Pulmonary artery endothelial cell (primary cell): ENCODE results near the gene NIPA2. TPM values are rescaled to one million over a fixed set of nuclear protein-coding genes. Genes with fewer than 3 reads are reported as not detected.

Experiments
- DNase-seq: peaks from one replicate; pipeline ENCODE4 v3.0.0-alpha.2; 2011; ENCODE audit warnings: low read depth, low spot score
- total RNA-seq: library from RNA; depleted of rRNA; stranded (reverse); fragments of >200 nt; gene quantifications from 2 replicates; pipeline ENCODE4 v1.2.3, GENCODE V29; 2014

NIPA2 gene
- total RNA-seq, 1 donor from 2014 or later = 78.5 TPM

DNA sequence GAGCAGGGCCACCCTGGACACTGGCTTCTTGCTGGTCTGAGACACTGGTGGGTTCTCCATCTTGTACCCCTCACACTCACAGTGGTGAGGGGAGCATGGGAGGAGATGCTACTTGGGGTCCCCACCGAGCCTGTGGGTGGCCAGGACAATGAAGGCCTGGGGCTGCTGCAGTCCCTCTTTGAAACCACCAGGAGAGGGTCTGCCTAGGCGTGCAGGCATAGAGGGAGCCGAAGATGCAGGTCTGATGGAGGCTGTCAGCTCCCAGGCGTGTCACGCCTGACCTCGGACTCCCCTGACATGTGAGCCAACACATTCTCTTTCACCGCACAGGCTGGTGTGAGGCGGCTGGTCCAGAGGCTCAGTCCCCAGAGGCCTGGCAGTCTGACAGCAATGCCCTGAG is 39.1 kb downstream of the NIPA2 start:
- no peak for DNase-seq

DNA sequence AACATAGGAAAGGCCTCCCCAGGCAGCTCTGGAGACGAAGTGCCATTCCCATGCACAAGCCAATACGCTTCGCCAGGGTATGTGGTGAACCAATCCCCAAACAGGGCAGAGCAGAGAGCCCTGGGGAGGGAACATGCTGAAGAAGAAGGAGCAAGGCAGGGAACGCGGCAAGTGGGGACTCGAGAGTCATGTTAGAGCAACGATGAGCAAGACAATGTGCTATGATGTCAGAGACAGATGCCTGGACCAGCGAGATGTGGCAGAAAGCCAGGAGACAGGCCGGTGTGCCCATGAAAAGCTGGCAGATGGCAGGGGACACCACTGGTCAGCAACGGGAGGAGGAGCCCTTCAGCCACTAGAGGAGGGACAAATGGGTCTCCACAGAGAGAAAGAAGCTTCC is 39.6 kb downstream of the NIPA2 start:
- DNase-seq = no peak

DNA sequence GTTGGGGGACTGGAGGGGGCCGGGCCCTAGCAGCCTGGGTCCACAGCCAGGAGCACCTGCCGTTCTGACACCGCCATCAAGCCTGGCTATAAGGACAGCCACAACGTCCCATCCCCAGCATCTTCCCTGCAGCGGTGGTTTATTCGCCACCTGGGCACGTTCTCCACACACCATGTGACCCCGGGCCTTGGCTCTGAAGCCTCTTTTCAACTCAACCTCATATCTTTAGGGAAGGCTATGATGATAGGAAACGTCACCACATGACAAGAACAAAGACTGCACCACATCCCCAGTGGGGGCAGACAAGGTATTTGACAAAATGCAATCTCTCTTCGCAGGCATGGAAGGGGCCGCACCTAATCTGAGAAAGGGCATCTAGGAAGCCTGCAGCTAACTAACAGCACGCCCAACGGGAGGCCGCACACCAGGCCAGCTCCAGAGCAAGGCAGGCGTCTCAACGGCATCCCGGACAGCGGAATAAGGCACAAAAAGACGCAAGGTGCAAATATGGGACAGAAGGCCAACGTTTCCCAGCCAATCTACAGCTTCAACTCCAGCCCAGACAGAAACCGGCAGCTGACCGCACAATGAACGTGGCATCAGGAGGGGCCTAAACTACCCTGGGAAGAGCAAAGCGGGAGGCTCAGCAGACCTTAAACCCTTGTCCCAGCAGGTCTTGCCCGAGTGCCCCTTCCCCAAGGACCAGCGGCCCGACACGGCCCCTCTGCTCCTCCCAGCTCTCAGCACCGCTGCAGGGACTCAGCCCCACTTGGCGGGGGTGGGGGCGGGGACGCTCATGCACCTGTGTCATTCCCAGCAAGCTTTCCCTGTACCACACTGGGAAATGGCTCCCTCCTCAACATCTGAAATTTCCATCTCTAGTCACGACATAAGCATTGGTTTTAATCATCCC is 41.9 kb downstream of the NIPA2 start:
- no peak for DNase-seq

DNA sequence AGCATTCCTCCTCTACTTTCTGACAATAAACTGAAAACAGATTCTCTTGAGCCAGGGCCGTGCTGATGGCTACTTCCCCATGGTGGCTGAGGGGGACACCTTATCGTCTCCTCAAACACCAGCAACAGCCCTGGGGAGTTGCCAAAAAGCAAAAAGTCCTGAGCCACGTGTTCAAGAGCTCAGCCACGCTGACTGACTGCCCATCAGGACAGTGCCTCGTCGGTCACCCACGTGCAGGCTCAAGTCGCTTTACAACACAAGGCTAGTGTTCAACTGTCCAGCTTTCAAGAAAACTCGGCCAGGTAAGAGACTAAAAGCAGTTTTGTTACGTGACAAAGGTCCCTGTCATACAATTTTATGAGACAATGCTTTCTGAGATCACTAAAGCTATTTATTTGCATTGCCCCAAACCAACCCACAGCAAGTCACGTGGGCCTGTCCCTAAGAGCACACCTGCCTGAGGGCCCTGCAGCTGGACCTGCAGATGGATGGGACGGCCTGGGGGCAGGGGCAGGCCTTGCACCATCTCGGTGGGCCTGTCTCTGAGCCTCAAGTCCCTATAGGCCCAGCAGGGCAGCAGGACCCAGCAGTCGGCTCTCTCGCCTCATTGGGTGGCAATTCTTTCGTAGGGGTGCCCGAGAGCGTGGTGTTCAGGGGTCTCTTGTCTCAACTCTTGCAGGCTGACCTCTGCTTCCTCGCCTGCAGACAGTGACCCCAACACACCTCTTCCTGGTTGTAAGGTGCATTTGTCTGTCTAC is 42.7 kb downstream of the NIPA2 start:
- no peak for DNase-seq

DNA sequence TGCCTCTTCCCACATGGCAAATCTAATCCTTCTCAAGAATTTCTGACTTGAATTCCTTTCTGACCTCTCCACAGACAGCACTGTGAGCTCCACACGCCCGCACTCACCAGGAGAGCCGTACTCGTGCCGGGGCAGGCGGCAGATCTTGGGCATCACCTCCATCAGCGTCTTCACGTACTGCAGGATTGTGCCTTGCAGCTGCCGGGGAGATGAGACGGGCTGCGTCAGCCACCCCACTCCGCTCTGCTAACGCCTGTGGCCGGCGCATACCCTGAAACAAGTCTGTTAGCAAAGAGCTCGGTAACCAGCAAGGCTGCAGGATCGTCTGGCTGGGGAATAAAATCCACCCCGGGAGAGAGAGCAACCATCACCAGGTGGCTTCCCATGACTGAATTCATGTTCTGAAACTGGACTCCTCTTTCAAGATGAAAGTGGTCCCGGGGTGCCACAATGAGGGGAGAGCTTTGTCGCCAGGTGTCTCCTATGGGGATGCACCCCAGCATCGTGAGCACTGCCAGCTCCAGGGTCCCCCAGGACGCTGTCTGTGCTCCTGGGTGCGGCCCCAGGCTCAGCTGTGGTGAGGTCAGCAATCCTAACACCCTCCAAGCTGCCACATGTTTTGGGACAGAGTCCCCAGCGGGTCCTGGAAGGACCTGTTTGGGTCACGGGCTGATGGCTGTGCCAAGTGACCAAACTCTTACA is 43.4 kb downstream of the NIPA2 start:
- DNase-seq = no peak

DNA sequence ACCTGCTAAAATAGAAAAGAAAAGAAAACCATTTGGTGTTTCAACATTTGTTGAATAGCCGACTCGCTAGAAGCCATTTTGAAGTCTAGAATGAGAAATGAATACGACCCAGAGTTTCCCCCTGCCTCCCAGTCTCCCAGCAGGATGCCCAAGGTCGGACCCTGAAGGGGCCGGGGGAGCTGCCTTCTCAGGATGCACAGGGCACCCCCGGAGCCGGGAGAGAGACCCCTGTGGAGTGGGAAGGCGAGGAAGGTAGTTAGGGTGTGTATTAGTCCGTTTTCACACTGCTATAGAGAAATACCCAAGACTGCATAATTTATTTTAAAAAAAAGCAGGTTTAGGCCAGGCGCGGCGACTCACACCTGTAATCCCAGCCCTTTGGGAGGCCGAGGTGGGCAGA is 44.7 kb downstream of the NIPA2 start:
- DNase-seq = no peak

DNA sequence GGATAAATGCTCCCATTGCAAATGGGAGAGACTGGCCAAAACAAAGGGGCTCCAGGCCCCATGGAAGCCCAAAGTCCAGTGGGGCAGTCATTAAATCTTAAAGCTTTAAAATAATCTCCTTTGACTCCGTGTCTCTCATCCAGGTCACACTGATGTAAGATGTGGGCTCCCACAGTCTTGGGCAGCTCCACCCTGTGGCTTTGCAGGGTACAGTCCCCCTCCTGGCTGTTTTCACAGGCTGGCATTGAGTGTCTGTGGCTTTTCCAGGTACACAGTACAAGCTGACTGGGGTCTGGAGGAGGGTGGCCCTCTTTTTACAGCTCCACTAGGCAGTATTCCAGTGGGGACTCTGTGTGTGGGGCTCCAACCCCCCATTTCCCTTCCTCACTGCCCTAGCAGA is 45.9 kb downstream of the NIPA2 start:
- DNase-seq = no peak

DNA sequence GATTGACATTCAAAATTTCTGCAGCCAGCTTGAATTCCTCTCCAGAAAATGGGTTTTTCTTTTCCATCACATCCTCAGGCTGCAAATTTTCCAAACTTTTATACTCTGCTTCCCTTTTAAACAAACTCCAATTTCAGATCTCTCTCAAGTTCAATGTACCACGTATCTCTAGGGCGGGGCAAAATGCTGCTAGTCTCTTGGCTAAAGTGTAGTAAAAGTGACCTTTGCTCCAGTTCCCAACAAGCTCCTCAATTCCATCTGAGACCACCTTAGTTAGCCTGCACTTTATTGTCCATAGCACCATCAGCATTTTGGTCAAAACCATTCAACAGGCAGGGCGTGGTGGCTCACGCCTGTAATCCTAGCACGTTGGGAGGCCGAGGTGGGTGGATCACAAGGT is 46.7 kb downstream of the NIPA2 start:
- no peak for DNase-seq

DNA sequence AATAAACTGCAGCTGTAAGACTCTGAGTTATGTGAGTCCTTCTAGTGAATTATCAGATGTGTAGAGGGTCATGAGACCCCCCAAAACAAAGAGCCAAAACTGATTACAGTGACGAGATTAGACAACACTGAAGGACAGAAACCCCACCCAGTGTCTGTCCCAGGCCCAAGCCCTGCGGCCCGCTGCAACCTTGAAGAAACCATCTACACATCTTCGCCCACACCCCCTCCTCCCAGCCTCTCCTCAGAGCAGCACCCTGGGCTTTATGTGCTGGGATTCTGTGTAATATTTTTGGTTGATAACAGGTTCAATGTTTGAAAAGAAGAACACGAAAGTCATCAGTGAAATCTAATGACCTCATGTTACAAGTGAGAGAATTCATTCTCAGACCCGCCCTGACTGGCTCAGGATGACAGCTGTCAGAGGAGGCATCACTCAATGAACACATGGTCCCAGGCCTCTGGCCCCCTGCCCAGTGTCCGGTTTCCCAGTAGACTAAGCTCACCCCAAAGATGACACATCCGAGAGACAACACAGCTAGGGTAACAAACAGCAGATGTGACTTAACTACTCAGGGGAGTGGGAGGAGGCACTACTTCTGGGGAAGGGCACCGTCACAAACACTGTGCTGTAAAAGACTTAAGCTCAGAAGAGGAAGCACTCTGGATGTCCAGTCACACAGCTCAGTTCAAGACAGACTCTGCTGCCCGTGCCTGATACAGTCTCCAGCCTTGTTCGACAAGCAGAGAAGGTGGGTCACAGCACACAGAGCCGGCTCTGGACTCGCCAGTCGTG is 48.9 kb downstream of the NIPA2 start:
- DNase-seq = no peak

DNA sequence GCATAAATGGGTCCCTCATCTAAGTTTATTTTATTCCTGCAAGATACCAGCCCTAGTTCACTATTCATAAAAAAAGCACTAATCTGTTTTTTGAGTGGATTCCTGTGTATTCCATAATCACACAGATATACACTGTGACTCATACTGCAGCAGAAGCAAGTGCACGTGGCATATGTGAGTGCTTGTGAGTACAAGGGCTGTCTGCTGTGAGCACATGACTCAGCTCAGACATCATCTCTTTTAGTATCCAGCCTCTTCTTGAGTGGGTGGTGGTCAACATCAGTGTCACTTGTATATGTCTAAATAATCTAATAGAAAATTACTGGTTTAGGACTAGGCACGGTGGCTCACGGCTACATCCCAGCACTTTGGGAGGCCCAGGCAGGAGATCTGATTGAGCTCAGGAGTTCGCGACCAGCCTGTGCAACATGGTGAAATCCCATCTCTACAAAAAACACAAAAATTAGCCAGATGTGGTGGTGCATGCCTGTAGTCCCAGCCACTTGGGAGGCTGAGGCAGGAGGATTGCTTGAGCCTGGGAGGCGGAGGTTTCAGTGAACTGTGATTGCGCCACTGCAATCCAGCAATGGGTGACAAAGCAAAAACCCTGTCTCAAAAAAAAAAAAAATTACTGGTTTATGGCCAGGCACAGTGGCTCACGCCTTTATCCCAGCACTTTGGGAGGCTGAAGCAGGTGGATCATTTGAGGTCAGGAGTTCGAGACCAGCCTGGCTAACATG is 49.8 kb downstream of the NIPA2 start:
- DNase-seq = peak; percentile 59

DNA sequence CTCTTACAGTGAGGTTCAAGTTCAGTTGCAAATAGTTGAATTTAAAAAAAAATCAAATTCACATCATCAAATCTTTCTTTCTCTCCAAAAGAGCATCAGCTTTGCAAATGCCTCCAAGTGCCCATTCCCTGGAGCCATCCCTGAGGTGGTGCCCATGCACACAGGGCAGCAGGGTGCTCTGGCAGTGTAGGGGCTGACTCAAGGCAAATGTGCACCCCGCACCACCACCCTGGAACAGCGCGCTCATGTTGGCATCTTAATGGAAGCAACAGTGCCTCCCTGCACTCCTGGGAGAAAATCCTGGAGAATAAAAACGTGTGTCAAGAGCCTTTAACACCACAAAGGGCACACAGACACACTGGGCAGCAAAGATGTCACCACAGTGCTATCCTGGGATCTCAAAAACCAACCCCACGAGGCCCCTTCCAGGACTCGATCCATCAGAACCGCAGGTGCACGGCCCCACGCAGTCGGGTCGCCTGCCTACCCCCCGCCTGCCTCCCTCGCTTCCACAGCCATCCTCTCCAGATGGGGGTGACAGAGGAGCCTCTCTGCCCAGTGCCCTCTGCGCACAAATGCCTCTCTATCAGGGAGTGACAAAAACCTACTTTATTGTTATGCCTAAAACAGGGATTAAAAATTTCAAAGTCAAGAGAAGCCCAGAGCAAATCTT is 50.8 kb downstream of the NIPA2 start:
- no peak for DNase-seq

DNA sequence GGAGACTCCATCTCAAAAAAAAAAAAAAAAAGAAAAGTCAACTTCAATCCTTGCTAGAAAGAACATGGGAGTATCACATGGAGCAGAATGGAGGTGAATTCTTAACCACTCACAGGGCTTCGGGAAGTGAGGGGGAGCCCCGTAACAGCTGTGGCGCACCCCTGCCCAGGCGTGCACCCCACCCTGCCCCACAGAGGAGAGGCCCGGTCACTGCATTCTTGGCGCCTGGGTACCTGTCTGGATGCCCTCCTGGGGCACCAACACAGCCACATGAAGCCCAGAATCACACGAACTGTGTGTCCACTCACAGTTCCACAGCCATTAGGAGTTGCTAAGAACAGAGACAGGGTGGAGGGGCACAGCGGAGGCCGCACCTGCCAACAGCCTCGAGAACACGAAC is 51.8 kb downstream of the NIPA2 start:
- no peak for DNase-seq

DNA sequence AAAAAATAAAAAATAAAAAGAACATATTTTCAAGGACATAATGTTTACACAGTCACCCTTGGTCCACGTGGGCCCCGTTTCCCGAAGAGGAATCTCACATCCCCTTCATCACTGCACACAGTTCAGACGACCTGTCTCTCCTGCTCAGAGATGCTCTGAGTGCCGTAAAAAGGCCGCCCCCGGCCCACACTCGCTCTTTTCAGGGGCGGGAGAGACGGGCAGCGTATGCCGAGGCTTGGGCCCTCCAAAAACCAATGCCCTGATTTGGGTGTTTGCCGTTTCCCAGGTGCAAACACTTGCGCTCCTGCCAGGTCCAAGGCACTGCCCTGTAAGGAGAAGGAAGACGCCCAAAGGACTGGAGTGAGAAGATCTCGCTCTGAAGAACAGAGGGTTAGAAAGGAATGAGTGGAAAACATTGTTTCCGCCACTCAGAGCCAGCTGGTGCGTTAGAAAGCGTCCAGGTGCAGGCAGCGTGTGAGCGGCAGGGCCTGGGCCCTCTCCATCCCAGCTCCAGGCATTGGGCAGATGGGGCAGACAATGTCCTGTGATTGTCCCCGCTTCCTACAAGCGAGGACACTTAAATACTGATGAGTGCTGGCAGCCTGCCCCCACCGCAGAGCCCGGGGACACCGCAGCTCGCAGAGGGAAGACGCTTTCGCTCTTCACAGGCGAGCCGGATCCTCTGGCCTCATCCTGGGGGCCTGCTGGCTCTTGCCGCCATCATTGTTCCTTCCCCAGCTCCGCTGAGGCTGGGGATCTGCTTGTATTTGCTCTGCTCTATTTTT is 53.2 kb downstream of the NIPA2 start:
- no peak for DNase-seq

DNA sequence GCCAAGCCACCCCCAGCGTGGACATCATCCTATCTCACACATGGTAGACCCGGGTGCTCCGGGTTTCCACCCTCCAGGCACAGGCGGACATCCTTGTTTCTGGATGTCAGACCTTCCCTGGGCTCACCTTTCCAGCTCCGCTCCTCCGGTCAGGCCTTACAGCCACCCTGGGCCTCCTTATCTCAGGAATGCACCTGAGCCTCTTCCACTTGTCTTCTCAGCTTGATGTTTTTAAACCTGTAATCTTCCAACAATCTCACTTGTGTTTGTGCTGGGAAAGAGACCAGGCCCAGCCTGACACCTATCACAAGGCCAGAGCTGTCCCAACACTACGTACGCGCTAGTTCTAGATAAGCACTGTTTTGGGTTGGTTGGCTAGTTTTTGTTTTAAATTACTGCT is 53.9 kb downstream of the NIPA2 start:
- DNase-seq = no peak

DNA sequence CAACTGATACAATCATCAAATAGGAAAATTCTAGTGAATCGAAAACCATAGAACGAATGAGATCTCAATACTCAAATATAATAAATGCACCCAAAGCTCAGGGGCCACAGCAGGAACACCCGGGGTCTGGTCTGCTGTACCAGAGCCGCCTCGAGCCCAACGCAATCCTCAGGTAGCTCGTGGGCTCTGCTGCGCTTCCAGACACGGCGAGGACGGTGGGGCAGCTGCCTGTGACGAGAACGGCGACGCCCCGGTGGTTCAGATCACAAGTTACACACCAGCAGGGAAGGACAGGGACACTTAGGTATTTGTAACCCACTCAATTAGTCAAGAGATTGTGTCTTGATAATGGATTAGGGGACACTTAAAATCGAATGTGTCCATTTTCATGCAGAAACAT is 54.6 kb downstream of the NIPA2 start:
- no peak for DNase-seq

DNA sequence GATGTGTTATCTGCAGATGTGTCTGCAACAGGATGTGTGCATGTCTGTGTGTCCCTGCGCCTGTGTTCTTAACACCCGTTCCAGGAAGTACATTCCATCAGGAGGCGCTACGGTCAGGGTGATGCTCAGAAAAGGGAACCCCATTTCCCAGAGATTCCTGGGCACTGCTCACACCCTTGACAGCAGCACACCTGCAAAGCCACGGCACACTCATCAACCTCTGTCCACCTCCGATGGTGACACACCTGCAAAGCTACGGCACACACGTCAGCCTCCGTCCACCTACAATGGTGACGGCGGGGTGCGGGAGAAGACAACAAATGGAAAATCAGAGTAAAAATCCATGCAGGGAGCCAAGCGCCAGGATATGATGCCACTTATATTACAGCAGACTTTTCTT is 55.4 kb downstream of the NIPA2 start:
- DNase-seq = no peak

DNA sequence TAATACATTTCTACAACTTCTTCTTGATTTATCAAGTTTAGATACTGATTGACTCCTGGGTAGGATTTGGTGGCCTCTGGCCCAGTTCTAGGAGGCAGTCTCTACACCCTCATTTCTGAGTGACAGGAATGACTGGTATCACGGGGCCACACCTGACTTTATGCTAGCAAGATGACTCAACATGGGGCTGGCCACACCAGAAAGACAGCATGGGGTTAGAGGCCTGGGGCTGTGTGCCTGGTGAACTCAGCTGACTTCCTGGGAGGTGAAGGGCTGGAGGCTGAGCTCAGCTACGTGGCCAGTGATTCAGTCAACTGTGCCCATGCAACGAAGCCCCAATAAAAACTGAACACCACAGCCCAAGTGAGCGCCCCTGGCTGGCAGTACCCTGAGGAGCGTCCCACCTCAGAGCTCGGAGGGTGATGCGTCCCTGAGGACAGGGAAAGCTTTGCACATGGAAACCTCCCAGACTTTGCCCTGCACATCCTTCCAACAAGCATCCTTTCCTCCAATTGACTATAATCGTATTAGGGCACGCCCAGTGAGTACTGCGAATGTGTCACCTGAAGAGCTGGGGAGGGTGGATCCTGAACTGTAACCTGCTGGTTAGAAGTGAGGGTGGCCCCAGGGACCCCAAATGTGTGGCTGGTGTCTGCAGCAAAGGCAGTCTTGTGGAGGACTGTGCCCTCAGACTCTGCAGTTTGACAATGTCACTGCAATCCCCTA is 57.2 kb downstream of the NIPA2 start:
- no peak for DNase-seq

DNA sequence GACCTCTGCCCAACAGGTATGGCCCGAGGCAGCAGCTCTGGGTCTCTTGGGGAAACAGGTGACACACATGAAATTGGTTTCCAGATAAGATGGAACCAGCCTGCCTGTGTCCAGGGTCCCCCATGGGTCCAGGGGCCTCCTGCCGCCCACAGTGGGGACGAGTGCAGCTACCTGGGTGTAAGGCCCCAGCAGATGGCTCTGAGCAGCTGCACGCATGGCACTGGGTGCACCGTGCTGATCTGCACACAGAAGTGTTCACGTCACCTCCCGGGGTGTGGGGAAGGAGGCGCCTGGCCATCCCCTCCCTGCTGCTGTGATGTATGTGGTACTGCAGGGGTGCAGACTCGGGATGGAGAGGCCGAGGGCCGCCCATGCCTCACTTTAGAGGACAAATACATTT is 63.6 kb downstream of the NIPA2 start:
- DNase-seq = no peak

DNA sequence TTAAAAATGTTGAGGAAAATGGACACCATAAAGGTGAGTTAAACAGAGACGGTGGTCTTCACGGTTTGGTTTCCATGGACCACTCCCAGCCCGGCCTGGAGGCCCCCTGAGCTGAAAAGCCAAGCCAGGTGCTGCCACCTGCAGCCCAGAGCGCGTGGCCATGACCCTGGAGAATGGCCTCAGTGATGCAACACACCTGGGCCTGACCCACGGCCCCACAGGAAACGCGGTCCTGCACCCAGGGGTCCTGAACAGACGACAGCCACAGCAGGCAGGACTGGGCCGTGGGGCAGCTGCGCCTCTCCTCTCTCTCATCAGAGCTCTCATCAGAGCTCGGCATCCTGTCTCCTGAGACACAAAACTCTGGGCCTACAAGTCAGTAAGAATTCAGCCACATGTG is 64.1 kb downstream of the NIPA2 start:
- DNase-seq = no peak
